ENCODE results near the gene CCNY.

Gene CCNY

DNA sequence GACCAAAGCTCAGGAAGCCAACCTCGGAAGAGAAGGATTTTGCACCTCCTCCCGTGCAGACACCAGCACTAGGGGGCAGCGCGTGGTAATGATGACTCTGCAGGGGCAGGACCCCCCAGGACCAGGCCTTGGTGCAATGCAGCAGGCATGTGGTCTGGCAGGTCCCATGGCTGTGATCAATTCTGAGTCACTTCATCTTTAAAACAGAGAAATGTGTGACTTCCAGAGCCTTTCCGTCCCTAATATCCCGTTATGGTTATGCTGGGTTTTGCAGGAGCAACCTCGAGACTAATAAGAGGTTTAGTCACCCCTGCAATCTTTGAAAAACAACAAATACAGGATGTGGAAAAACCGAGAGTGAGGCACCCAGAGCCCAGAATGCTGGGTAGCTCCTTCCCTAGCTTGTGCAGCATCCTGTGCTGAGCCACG lies 238.6 kb downstream of the CCNY start:
- TF ChIP-seq SPI1 (IDR thresholded peaks at IDR 0.05; ENCODE audit: low read depth, low read length) (no peak), POLR2AphosphoS5 (IDR thresholded peaks at IDR 0.05; ENCODE audit: low read depth, low read length) (no peak), PAX5 (IDR thresholded peaks at IDR 0.05; ENCODE audit: insufficient read depth, low read length, severe bottlenecking) (no peak), POLR2A (IDR thresholded peaks at IDR 0.05; ENCODE audit: low read depth, low read length) (no peak), POU2F2 (IDR thresholded peaks at IDR 0.05; ENCODE audit: low read depth, low read length) (no peak), TAF1 (IDR thresholded peaks at IDR 0.05; ENCODE audit: low read depth, low read length) (no peak)
- DNase-seq (ENCODE audit: insufficient read length, low spot score): no peak
- no peak for FAIRE-seq

DNA sequence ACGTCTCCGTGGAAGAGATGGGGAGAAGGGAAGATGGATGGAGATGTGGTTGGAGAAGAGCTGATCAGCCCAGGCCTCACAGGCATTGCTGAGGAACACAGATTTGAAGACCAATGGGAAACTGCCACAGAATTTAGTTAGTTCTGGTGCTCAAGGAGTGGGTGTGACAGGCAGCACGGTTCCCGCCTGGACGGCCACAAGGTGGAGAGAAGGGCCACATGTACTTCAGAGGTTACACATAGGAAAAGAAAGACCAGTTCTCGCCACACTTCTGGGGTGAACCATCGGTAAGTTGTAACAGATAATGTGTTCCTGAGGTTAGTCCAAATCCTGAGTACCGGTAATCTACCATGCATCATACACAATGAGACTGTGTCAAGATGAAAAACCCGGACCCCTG lies 239.3 kb downstream of the CCNY start:
- DNase-seq (ENCODE audit: insufficient read length, low spot score): no peak
- FAIRE-seq: no peak
- TF ChIP-seq POLR2A (IDR thresholded peaks at IDR 0.05; ENCODE audit: low read depth, low read length) (no peak), TAF1 (IDR thresholded peaks at IDR 0.05; ENCODE audit: low read depth, low read length) (no peak), SPI1 (IDR thresholded peaks at IDR 0.05; ENCODE audit: low read depth, low read length) (no peak)

- no peak for FAIRE-seq
Observed at GRCh38 chr10:35576730-35577129, 240.4 kb downstream of the CCNY start.

DNA sequence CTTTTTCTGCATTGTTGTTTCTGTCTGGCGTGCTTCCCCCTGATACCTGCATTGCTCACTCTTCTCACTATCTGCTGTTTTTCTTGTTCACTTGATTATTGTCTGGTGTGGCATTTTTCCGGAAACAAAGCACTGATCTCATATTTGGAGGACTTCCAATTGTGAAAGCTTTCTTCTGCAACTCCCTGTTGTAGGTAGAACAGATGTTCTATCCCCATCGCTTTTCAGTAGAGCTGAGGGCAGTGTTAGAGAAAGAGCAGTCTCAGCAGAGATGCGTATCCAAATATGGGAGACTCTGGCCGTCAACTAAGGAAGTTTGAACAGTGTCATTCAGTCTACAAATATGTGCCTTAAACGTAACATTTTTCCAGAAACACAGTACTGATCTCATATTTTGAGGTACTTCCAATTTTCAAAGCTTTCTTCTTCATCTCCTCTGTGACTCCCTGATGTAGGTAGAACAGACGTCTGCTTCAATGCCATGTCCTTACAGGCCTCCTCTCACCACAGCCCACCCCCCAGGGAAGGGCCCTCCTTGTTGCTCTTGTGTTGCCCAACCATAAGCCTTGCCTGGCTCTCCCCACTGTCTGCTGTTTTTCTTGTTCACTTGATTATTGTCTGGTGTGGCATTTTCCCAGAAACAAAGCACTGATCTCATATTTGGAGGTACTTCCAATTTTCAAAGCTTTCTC lies 241.8 kb downstream of the CCNY start:
- TF ChIP-seq POU2F2 (IDR thresholded peaks at IDR 0.05; ENCODE audit: low read depth, low read length): no peak
- no peak for TF ChIP-seq POLR2AphosphoS5 (IDR thresholded peaks at IDR 0.05; ENCODE audit: low read depth, low read length)
- no peak for TF ChIP-seq PAX5 (IDR thresholded peaks at IDR 0.05; ENCODE audit: insufficient read depth, low read length, severe bottlenecking)
- no peak for TF ChIP-seq TAF1 (IDR thresholded peaks at IDR 0.05; ENCODE audit: low read depth, low read length)
- TF ChIP-seq SPI1 (IDR thresholded peaks at IDR 0.05; ENCODE audit: low read depth, low read length): no peak
- TF ChIP-seq POLR2A (IDR thresholded peaks at IDR 0.05; ENCODE audit: low read depth, low read length): no peak
- FAIRE-seq (no peak), DNase-seq (ENCODE audit: insufficient read length, low spot score) (no peak)

More at GRCh38 chr10:35576730-35577129, 240.4 kb downstream of the CCNY start:
- no peak for TF ChIP-seq TAF1 (IDR thresholded peaks at IDR 0.05; ENCODE audit: low read depth, low read length)
- TF ChIP-seq POU2F2 (IDR thresholded peaks at IDR 0.05; ENCODE audit: low read depth, low read length): no peak
- no peak for TF ChIP-seq PAX5 (IDR thresholded peaks at IDR 0.05; ENCODE audit: insufficient read depth, low read length, severe bottlenecking)
- TF ChIP-seq POLR2A (IDR thresholded peaks at IDR 0.05; ENCODE audit: low read depth, low read length): no peak
- TF ChIP-seq POLR2AphosphoS5 (IDR thresholded peaks at IDR 0.05; ENCODE audit: low read depth, low read length): no peak
- no peak for DNase-seq (ENCODE audit: insufficient read length, low spot score)

- FAIRE-seq: no peak
- TF ChIP-seq POLR2AphosphoS5 (IDR thresholded peaks at IDR 0.05; ENCODE audit: low read depth, low read length): no peak
- no peak for TF ChIP-seq POLR2A (IDR thresholded peaks at IDR 0.05; ENCODE audit: low read depth, low read length)
- TF ChIP-seq POU2F2 (IDR thresholded peaks at IDR 0.05; ENCODE audit: low read depth, low read length): no peak
- no peak for TF ChIP-seq SPI1 (IDR thresholded peaks at IDR 0.05; ENCODE audit: low read depth, low read length)
- no peak for TF ChIP-seq TAF1 (IDR thresholded peaks at IDR 0.05; ENCODE audit: low read depth, low read length)
- no peak for TF ChIP-seq PAX5 (IDR thresholded peaks at IDR 0.05; ENCODE audit: insufficient read depth, low read length, severe bottlenecking)
- no peak for DNase-seq (ENCODE audit: insufficient read length, low spot score)
Observed at GRCh38 chr10:35578618-35578956, 242.3 kb downstream of the CCNY start.

- TF ChIP-seq TAF1 (IDR thresholded peaks at IDR 0.05; ENCODE audit: low read depth, low read length) (no peak), PAX5 (IDR thresholded peaks at IDR 0.05; ENCODE audit: insufficient read depth, low read length, severe bottlenecking) (no peak), POLR2A (IDR thresholded peaks at IDR 0.05; ENCODE audit: low read depth, low read length) (no peak), POLR2AphosphoS5 (IDR thresholded peaks at IDR 0.05; ENCODE audit: low read depth, low read length) (no peak), SPI1 (IDR thresholded peaks at IDR 0.05; ENCODE audit: low read depth, low read length) (no peak), POU2F2 (IDR thresholded peaks at IDR 0.05; ENCODE audit: low read depth, low read length) (no peak)
- FAIRE-seq (no peak), DNase-seq (ENCODE audit: insufficient read length, low spot score) (no peak)
Observed at GRCh38 chr10:35579116-35579515, 242.8 kb downstream of the CCNY start.

DNA sequence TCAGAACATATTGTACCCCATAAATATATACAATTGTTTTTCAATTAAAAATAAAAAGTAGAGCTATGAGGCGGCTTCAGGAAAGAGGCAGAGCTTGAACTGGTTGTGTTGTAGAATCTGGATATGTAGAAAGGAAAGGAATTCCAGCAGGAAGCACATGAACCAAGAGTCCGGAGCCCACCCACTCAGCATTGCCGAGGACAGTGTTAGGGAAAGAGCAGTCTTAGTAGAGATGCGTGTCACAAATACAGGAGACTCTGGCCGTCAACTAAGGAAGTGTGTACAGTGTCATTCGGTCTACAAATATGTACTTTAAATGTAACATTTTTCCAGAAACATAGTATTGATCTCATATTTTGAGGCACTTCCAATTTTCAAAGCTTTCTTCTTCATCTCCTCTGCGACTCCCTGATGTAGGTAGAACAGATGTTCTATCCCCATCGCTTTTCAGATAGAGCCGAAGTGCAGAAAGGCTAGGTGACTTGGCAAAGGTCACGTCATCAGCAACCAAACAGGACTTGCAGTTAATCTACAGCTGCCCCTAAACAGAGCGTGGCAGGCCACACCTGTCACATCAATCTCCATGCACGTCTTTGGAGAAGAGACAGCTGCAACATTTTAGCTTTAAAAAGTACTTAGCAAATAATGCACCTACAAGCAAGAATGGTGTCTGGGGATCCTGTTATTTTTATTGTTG lies 243.6 kb downstream of the CCNY start:
- DNase-seq (ENCODE audit: insufficient read length, low spot score) (no peak), FAIRE-seq (no peak)
- TF ChIP-seq SPI1 (IDR thresholded peaks at IDR 0.05; ENCODE audit: low read depth, low read length) (no peak), TAF1 (IDR thresholded peaks at IDR 0.05; ENCODE audit: low read depth, low read length) (no peak), POU2F2 (IDR thresholded peaks at IDR 0.05; ENCODE audit: low read depth, low read length) (no peak), POLR2A (IDR thresholded peaks at IDR 0.05; ENCODE audit: low read depth, low read length) (no peak), POLR2AphosphoS5 (IDR thresholded peaks at IDR 0.05; ENCODE audit: low read depth, low read length) (no peak), PAX5 (IDR thresholded peaks at IDR 0.05; ENCODE audit: insufficient read depth, low read length, severe bottlenecking) (no peak)

- FAIRE-seq (no peak), DNase-seq (ENCODE audit: insufficient read length, low spot score) (no peak)
- no peak for TF ChIP-seq SPI1 (IDR thresholded peaks at IDR 0.05; ENCODE audit: low read depth, low read length)
- TF ChIP-seq PAX5 (IDR thresholded peaks at IDR 0.05; ENCODE audit: insufficient read depth, low read length, severe bottlenecking): no peak
- TF ChIP-seq POLR2AphosphoS5 (IDR thresholded peaks at IDR 0.05; ENCODE audit: low read depth, low read length): no peak
- TF ChIP-seq POLR2A (IDR thresholded peaks at IDR 0.05; ENCODE audit: low read depth, low read length): no peak
- TF ChIP-seq POU2F2 (IDR thresholded peaks at IDR 0.05; ENCODE audit: low read depth, low read length): no peak
- TF ChIP-seq TAF1 (IDR thresholded peaks at IDR 0.05; ENCODE audit: low read depth, low read length): no peak
Observed at GRCh38 chr10:35580423-35580770, 244.1 kb downstream of the CCNY start.

- TF ChIP-seq SPI1 (IDR thresholded peaks at IDR 0.05; ENCODE audit: low read depth, low read length): no peak
- TF ChIP-seq TAF1 (IDR thresholded peaks at IDR 0.05; ENCODE audit: low read depth, low read length): no peak
- TF ChIP-seq POU2F2 (IDR thresholded peaks at IDR 0.05; ENCODE audit: low read depth, low read length): no peak
- TF ChIP-seq POLR2AphosphoS5 (IDR thresholded peaks at IDR 0.05; ENCODE audit: low read depth, low read length): no peak
- no peak for TF ChIP-seq PAX5 (IDR thresholded peaks at IDR 0.05; ENCODE audit: insufficient read depth, low read length, severe bottlenecking)
- no peak for TF ChIP-seq POLR2A (IDR thresholded peaks at IDR 0.05; ENCODE audit: low read depth, low read length)
- DNase-seq (ENCODE audit: insufficient read length, low spot score): no peak
- FAIRE-seq: no peak
Observed at GRCh38 chr10:35581655-35582054, 245.3 kb downstream of the CCNY start.

All from GM12891 (cell line).